Inferior parietal cortex (tissue), 1 donor: ENCODE results near the gene GADL1.

Source experiments
- DNase-seq: peaks from one replicate; pipeline ENCODE4 v3.0.0-alpha.2; 2016; ENCODE audit errors: extremely low spot score

Gene GADL1

GRCh38 chr3:30811151-30811795, 83.2 kb downstream of the GADL1 start:
- no peak for DNase-seq

- DNase-seq: no peak
These were observed 83.8 kb downstream of the GADL1 start for GRCh38 chr3:30810625-30811024.

- DNase-seq: no peak
These were observed 88.8 kb downstream of the GADL1 start for GRCh38 chr3:30805695-30806094.

- DNase-seq: no peak
These were observed 89.5 kb downstream of the GADL1 start for GRCh38 chr3:30804984-30805383.

GRCh38 chr3:30795176-30795575, 99.3 kb downstream of the GADL1 start:
- no peak for DNase-seq

GRCh38 chr3:30793740-30794139, 100.7 kb downstream of the GADL1 start:
- no peak for DNase-seq

GRCh38 chr3:30790150-30790549, 104.3 kb downstream of the GADL1 start:
- no peak for DNase-seq

- no peak for DNase-seq
These were observed 108.1 kb downstream of the GADL1 start for GRCh38 chr3:30786365-30786764.

- no peak for DNase-seq
These were observed 114.7 kb downstream of the GADL1 start for GRCh38 chr3:30779686-30780287.

- no peak for DNase-seq
These were observed 115.5 kb downstream of the GADL1 start for GRCh38 chr3:30778933-30779332.

GRCh38 chr3:30777426-30778113, 116.9 kb downstream of the GADL1 start:
- DNase-seq: no peak

- DNase-seq: no peak
These were observed 118.2 kb downstream of the GADL1 start for GRCh38 chr3:30776186-30776815.

GRCh38 chr3:30775040-30775439, 119.4 kb downstream of the GADL1 start:
- no peak for DNase-seq

GRCh38 chr3:30774062-30774461, 120.4 kb downstream of the GADL1 start:
- DNase-seq: no peak

- no peak for DNase-seq
These were observed 124.1 kb downstream of the GADL1 start for GRCh38 chr3:30770387-30770786.

GRCh38 chr3:30768703-30769550, 125.5 kb downstream of the GADL1 start:
- peak; percentile 72 for DNase-seq

GRCh38 chr3:30768046-30768445, 126.4 kb downstream of the GADL1 start:
- no peak for DNase-seq

- DNase-seq: no peak
These were observed 127.9 kb downstream of the GADL1 start for GRCh38 chr3:30766522-30766921.

GRCh38 chr3:30764891-30765290, 129.6 kb downstream of the GADL1 start:
- DNase-seq: no peak

GRCh38 chr3:30764281-30764680, 130.2 kb downstream of the GADL1 start:
- DNase-seq: no peak

GRCh38 chr3:30761374-30761773, 133.1 kb downstream of the GADL1 start:
- no peak for DNase-seq

GRCh38 chr3:30760737-30761136, 133.7 kb downstream of the GADL1 start:
- no peak for DNase-seq
